ENCODE data around the gene MBNL1. TPM values are rescaled to one million over a fixed set of nuclear protein-coding genes. Genes with fewer than 3 reads are reported as not detected.

The MBNL1 gene
- total and polyA plus RNA-seq, 2 of the 13 experiments (the other 11 are each of a cell fraction or from before 2014, with no cell fraction given) = 27.1 to 55.4 TPM

GRCh38 chr3:152385761-152386160 lies 117.0 kb downstream of the MBNL1 start (continued):
- peak; percentile 83; the same call in 1 of the 2 replicates for TF ChIP-seq SATB2 (CRISPR knock-in tag; IDR thresholded peaks at IDR 0.05)
- no peak for TF ChIP-seq ZIK1 (CRISPR knock-in tag; IDR thresholded peaks at IDR 0.05; ENCODE audit: borderline replicate concordance, low read depth)
- TF ChIP-seq, protein P1, sequence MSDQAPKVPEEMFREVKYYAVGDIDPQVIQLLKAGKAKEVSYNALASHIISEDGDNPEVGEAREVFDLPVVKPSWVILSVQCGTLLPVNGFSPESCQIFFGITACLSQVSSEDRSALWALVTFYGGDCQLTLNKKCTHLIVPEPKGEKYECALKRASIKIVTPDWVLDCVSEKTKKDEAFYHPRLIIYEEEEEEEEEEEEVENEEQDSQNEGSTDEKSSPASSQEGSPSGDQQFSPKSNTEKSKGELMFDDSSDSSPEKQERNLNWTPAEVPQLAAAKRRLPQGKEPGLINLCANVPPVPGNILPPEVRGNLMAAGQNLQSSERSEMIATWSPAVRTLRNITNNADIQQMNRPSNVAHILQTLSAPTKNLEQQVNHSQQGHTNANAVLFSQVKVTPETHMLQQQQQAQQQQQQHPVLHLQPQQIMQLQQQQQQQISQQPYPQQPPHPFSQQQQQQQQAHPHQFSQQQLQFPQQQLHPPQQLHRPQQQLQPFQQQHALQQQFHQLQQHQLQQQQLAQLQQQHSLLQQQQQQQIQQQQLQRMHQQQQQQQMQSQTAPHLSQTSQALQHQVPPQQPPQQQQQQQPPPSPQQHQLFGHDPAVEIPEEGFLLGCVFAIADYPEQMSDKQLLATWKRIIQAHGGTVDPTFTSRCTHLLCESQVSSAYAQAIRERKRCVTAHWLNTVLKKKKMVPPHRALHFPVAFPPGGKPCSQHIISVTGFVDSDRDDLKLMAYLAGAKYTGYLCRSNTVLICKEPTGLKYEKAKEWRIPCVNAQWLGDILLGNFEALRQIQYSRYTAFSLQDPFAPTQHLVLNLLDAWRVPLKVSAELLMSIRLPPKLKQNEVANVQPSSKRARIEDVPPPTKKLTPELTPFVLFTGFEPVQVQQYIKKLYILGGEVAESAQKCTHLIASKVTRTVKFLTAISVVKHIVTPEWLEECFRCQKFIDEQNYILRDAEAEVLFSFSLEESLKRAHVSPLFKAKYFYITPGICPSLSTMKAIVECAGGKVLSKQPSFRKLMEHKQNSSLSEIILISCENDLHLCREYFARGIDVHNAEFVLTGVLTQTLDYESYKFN (CRISPR knock-in tag; conservative IDR thresholded peaks at IDR 0.05) = peak; percentile 33; the same call in 1 of the 2 replicates
- TF ChIP-seq, protein P2, sequence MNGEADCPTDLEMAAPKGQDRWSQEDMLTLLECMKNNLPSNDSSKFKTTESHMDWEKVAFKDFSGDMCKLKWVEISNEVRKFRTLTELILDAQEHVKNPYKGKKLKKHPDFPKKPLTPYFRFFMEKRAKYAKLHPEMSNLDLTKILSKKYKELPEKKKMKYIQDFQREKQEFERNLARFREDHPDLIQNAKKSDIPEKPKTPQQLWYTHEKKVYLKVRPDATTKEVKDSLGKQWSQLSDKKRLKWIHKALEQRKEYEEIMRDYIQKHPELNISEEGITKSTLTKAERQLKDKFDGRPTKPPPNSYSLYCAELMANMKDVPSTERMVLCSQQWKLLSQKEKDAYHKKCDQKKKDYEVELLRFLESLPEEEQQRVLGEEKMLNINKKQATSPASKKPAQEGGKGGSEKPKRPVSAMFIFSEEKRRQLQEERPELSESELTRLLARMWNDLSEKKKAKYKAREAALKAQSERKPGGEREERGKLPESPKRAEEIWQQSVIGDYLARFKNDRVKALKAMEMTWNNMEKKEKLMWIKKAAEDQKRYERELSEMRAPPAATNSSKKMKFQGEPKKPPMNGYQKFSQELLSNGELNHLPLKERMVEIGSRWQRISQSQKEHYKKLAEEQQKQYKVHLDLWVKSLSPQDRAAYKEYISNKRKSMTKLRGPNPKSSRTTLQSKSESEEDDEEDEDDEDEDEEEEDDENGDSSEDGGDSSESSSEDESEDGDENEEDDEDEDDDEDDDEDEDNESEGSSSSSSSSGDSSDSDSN (CRISPR knock-in tag; IDR thresholded peaks at IDR 0.05) = no peak
- TF ChIP-seq AKAP8 (CRISPR knock-in tag; IDR thresholded peaks at IDR 0.05) = no peak
- peak; percentile 33; the same call in 1 of the 2 replicates for TF ChIP-seq SOX5 (CRISPR knock-in tag; IDR thresholded peaks at IDR 0.05; ENCODE audit: borderline replicate concordance)
- no peak for TF ChIP-seq TEAD2 (CRISPR knock-in tag; IDR thresholded peaks at IDR 0.05)
- TF ChIP-seq CBX5 (CRISPR knock-in tag; IDR thresholded peaks at IDR 0.05; ENCODE audit: borderline replicate concordance) = no peak
- TF ChIP-seq ZNF557 (CRISPR knock-in tag; IDR thresholded peaks at IDR 0.05) = no peak
- no peak for TF ChIP-seq FOXK1 (CRISPR knock-in tag; IDR thresholded peaks at IDR 0.05; ENCODE audit: borderline replicate concordance, low read depth)
- no peak for TF ChIP-seq KDM4B (CRISPR knock-in tag; IDR thresholded peaks at IDR 0.05)
- no peak for TF ChIP-seq ZNF883 (CRISPR knock-in tag; IDR thresholded peaks at IDR 0.05; ENCODE audit: not compliant biosample characterization)
- no peak for TF ChIP-seq ZNF225 (CRISPR knock-in tag; IDR thresholded peaks at IDR 0.05)
- TF ChIP-seq ZUFSP (CRISPR knock-in tag; IDR thresholded peaks at IDR 0.05; ENCODE audit: borderline replicate concordance) = no peak
- TF ChIP-seq CREM (IDR thresholded peaks at IDR 0.05) = no peak
- TF ChIP-seq CREM (CRISPR knock-in tag; IDR thresholded peaks at IDR 0.05) = no peak
- no peak for TF ChIP-seq NCOA1 (CRISPR knock-in tag; IDR thresholded peaks at IDR 0.05)
- TF ChIP-seq ZNF34 (CRISPR knock-in tag; IDR thresholded peaks at IDR 0.05; ENCODE audit: borderline replicate concordance) = no peak
- TF ChIP-seq ZC3H13 (CRISPR knock-in tag; IDR thresholded peaks at IDR 0.05) = no peak
- no peak for TF ChIP-seq MBD4 (IDR thresholded peaks at IDR 0.05; ENCODE audit: borderline replicate concordance, low read length)
- no peak for TF ChIP-seq FOSL2 (CRISPR knock-in tag; IDR thresholded peaks at IDR 0.05)
- TF ChIP-seq ZNF274 (CRISPR knock-in tag; IDR thresholded peaks at IDR 0.05) = no peak
- no peak for TF ChIP-seq HOXD1 (CRISPR knock-in tag; IDR thresholded peaks at IDR 0.05)
- TF ChIP-seq EP300 (IDR thresholded peaks at IDR 0.05; ENCODE audit: low read depth in 2 of 2, low read length in 2 of 2) = peak in 1 of 2 experiments; percentile 50; a peak in 1 of 4 replicates
- no peak for TF ChIP-seq EP300 (CRISPR knock-in tag; IDR thresholded peaks at IDR 0.05; ENCODE audit: borderline replicate concordance)
